Keratinocyte (primary cell): Measurements from ENCODE around the gene CEP57L1. TPM values are rescaled to one million over a fixed set of nuclear protein-coding genes. Genes with fewer than 3 reads are reported as not detected.
"Not testable (repeated sequence)": the region's sequence is repeated elsewhere in the genome, so short reads cannot be mapped to it uniquely, and the experiment has no call there.

ENCODE experiments used
- DNase-seq: peaks from one replicate; pipeline ENCODE4 v3.0.0-alpha.2; 2011; ENCODE audit warnings: low read depth, missing footprints, low spot score
- FAIRE-seq: peaks from 2 replicates; lab custom pipeline; 2011; peaks lifted over from hg19 to GRCh38; lab: Jason Lieb, UNC
- H2AFZ ChIP-seq: 2 replicates; pipeline ENCODE4 v1.6.0; 2012; ENCODE audit warnings: low read length, control low read depth, inconsistent platforms; ENCODE audit not compliant: control insufficient read depth
- H3K27ac ChIP-seq: 2 replicates; pipeline ENCODE4 v1.5.1; 2011; ENCODE audit warnings: low read length; ENCODE audit not compliant: control insufficient read depth, insufficient read depth
- H3K27me3 ChIP-seq: 3 replicates; pipeline ENCODE4 v1.6.0; 2011; ENCODE audit warnings: low read length; ENCODE audit not compliant: control insufficient read depth, insufficient read depth; ENCODE audit errors: extremely low read depth
- H3K36me3 ChIP-seq, 2 experiments: 2 replicates in 1 of 2; 3 replicates in 1 of 2; pipeline ENCODE4 v1.5.1; 2011; ENCODE audit warnings: low read length in 2 of 2, mild to moderate bottlenecking in 1 of 2; ENCODE audit not compliant: control insufficient read depth in 2 of 2, insufficient read depth in 2 of 2; ENCODE audit errors: extremely low read depth in 1 of 2
- H3K4me1 ChIP-seq: 3 replicates; pipeline ENCODE4 v1.5.1; 2011; ENCODE audit warnings: low read length; ENCODE audit not compliant: control insufficient read depth, insufficient read depth; ENCODE audit errors: extremely low read depth
- H3K4me2 ChIP-seq: 3 replicates; pipeline ENCODE4 v1.6.0; 2011; ENCODE audit warnings: low read depth, low read length; ENCODE audit not compliant: control insufficient read depth, insufficient read depth; ENCODE audit errors: extremely low read depth
- H3K4me3 ChIP-seq, 3 experiments: fragments of 200-600 bp in 1 of 3; sonication (generic) in 1 of 3; 2 replicates in 2 of 3; 3 replicates in 1 of 3; pipeline ENCODE4 v1.5.1; 2011 to 2016; ENCODE audit warnings: low read length in 3 of 3, mild to moderate bottlenecking in 3 of 3, control low read depth in 2 of 3, inconsistent platforms in 1 of 3, low read depth in 1 of 3, mixed read lengths in 1 of 3, mixed run types in 1 of 3, moderate library complexity in 1 of 3; ENCODE audit not compliant: control insufficient read depth in 2 of 3, insufficient read depth in 2 of 3; ENCODE audit errors: extremely low read depth in 1 of 3
- H3K79me2 ChIP-seq: 2 replicates; pipeline ENCODE4 v1.6.0; 2012; ENCODE audit warnings: low read length; ENCODE audit not compliant: control insufficient read depth, insufficient read depth
- H3K9ac ChIP-seq: 3 replicates; pipeline ENCODE4 v1.6.0; 2011; ENCODE audit warnings: low read length; ENCODE audit not compliant: control insufficient read depth, insufficient read depth; ENCODE audit errors: extremely low read depth
- H3K9me1 ChIP-seq: 3 replicates; pipeline ENCODE4 v1.6.0; 2011; ENCODE audit warnings: low read length; ENCODE audit not compliant: control insufficient read depth, insufficient read depth; ENCODE audit errors: extremely low read depth
- H3K9me3 ChIP-seq: 2 replicates; pipeline ENCODE4 v1.5.1; 2012; ENCODE audit warnings: low read depth, low read length; ENCODE audit not compliant: control insufficient read depth
- H4K20me1 ChIP-seq: 3 replicates; pipeline ENCODE4 v1.6.0; 2011; ENCODE audit warnings: low read length; ENCODE audit not compliant: control insufficient read depth, insufficient read depth; ENCODE audit errors: extremely low read depth
- CTCF ChIP-seq, 3 experiments: IDR thresholded peaks in 1 of 3; conservative IDR thresholded peaks in 1 of 3; optimal IDR thresholded peaks in 1 of 3; 2 replicates in 2 of 3; 3 replicates in 1 of 3; pipeline versions ENCODE3 to v1.5.1; 2011; ENCODE audit warnings: low read length in 3 of 3, mild to moderate bottlenecking in 3 of 3, moderate library complexity in 2 of 3, control low read depth in 1 of 3, inconsistent platforms in 1 of 3; ENCODE audit not compliant: insufficient read depth in 2 of 3; ENCODE audit errors: extremely low read depth in 1 of 3
- EZH2 ChIP-seq: IDR thresholded peaks from one replicate; pipeline ENCODE4 v1.6.1; 2012; ENCODE audit warnings: inconsistent platforms, mild to moderate bottlenecking, low read length, moderate library complexity
- dilution Hi-C: fragments of 300-500 bp; cut with MboI; formaldehyde crosslinking; loops from one replicate; pipeline ENCODE4 v1.7.0; 2020; ENCODE audit warnings: low sequenced_read_pairs; ENCODE audit not compliant: extremely low pct_ligation_motif_present
- polyA plus RNA-seq, 5 experiments: library from polyadenylated mRNA; depleted of rRNA in 3 of 5; stranded (reverse) in 3 of 5; stranded (forward) in 1 of 5; unstranded in 1 of 5; fragments of >200 nt; gene quantifications; 1 replicate in 1 of 5; 2 replicates in 3 of 5; 3 replicates in 1 of 5; pipeline versions ENCODE4 v1.2.1 to v1.2.3, GENCODE V29; 2011 to 2012; ENCODE audit warnings: missing spikeins in 2 of 5, low read depth in 1 of 5, low replicate concordance in 1 of 5

CEP57L1 gene
- polyA plus RNA-seq, 1 donor (not counting 4 experiments of a cell fraction or from before 2014, with no cell fraction given): 14.2 TPM

GRCh38 chr6:109105681-109106080, 10.4 kb downstream of the CEP57L1 start:
- dilution Hi-C loops: no loop called here
- TF ChIP-seq EZH2 (no peak), CTCF (optimal IDR thresholded peaks at IDR 0.05 in 1 of 3, IDR thresholded peaks at IDR 0.05 in 1 of 3, conservative IDR thresholded peaks at IDR 0.05 in 1 of 3; ENCODE audit: extremely low read depth in 1 of 3, insufficient read depth in 2 of 3, low read length in 3 of 3) (no peak)
- FAIRE-seq (no peak), DNase-seq (no peak)
- Histone ChIP-seq H2AFZ (no peak overlapping the region), H3K9ac (no peak overlapping the region), H3K9me3 (no peaks in the 10 kb centered on the region), H3K4me3 (no peak overlapping the region), H3K4me2 (no peak overlapping the region), H4K20me1 (no peaks in the 10 kb centered on the region), H3K9me1 (no peaks in the 10 kb centered on the region), H3K4me1 (no peaks in the 10 kb centered on the region), H3K79me2 (peaks cover 2% of the 10 kb centered on the region), H3K36me3 (no peaks in the 10 kb centered on the region), H3K27me3 (no peaks in the 10 kb centered on the region), H3K27ac (no peak overlapping the region)

DNA sequence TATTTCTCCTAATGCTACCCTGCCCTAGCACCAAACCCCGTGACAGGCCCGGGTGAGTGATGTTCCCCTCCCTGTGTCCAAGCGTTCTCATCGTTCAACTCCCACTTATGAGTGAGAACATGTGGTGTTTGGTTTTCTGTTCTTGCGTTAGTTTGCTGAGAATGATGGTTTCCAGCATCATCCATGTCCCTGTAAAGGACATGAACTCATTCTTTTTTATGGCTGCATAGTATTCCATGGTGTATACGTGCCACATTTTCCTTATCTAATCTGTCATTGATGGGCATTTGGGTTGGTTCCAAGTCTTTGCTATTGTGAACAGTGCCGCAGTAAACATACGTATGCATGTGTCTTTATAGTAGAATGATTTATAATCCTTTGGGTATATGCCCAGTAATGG, 14.4 kb downstream of the CEP57L1 start:
- H2AFZ ChIP-seq, H3K9me3 ChIP-seq, H3K79me2 ChIP-seq, H3K4me3 ChIP-seq, H3K4me1 ChIP-seq, H3K27me3 ChIP-seq, H3K36me3 ChIP-seq, H3K27ac ChIP-seq, H3K9ac ChIP-seq, H3K9me1 ChIP-seq, H3K4me2 ChIP-seq, DNase-seq, dilution Hi-C loops, FAIRE-seq, H4K20me1 ChIP-seq: not testable (repeated sequence)

DNA sequence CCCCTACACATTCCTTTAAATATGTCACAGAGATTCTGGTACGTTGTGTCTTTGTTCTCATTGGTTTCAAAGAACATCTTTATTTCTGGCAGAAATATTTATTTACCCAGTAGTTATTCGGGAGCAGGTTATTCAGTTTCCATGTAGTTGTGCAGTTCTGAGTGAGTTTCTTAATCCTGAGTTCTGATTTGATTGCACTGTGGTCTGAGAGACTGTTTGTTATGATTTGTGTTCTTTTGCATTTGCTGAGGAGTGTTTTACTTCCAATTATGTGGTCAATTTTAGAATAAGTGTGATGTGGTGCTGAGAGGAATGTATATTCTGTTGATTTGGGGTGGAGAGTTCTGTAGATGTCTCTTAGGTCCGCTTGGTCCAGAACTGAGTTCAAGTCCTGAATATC, 17.4 kb downstream of the CEP57L1 start:
- H3K4me1 ChIP-seq: peaks cover 12% of the 10 kb centered on the region
- H3K4me2 ChIP-seq, H3K27ac ChIP-seq, H3K79me2 ChIP-seq, H3K9me1 ChIP-seq, dilution Hi-C loops, H3K9ac ChIP-seq, H3K27me3 ChIP-seq, H2AFZ ChIP-seq, H4K20me1 ChIP-seq, H3K36me3 ChIP-seq, H3K4me3 ChIP-seq, DNase-seq, FAIRE-seq, H3K9me3 ChIP-seq: not testable (repeated sequence)
